Measurements from ENCODE around the gene ATXN7L1.

DNA sequence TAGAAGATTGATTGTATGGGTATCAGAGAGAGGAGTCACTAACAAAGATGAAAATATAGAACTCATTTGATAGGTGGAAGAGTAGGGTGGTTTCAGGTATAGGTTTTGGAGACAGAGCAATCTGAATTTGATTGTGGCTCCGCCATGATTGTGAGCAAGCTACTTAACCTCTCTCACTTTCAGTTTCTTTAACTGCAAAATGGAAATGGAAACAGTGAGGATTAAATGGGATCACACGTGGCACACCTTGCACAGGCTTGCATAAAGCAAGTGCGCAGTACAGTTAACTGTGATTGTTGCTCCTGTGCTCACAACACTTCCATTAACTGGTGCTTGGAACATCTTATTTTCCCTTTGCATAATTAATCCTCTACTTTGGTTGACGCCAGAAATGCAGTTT lies 54.9 kb downstream of the ATXN7L1 start:
- TF ChIP-seq, protein P1, sequence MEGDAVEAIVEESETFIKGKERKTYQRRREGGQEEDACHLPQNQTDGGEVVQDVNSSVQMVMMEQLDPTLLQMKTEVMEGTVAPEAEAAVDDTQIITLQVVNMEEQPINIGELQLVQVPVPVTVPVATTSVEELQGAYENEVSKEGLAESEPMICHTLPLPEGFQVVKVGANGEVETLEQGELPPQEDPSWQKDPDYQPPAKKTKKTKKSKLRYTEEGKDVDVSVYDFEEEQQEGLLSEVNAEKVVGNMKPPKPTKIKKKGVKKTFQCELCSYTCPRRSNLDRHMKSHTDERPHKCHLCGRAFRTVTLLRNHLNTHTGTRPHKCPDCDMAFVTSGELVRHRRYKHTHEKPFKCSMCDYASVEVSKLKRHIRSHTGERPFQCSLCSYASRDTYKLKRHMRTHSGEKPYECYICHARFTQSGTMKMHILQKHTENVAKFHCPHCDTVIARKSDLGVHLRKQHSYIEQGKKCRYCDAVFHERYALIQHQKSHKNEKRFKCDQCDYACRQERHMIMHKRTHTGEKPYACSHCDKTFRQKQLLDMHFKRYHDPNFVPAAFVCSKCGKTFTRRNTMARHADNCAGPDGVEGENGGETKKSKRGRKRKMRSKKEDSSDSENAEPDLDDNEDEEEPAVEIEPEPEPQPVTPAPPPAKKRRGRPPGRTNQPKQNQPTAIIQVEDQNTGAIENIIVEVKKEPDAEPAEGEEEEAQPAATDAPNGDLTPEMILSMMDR (IDR thresholded peaks at IDR 0.05): no peak
- no peak for TF ChIP-seq POLR2A (IDR thresholded peaks at IDR 0.05)

All from esophagus squamous epithelium (tissue), 4 donors.